ENCODE data around the gene FRMD6. TPM values are rescaled to one million over a fixed set of nuclear protein-coding genes. Genes with fewer than 3 reads are reported as not detected.

FRMD6 gene
- total RNA-seq, 1 experiment from 2014 or later: 9.6 TPM

GRCh38 chr14:51668870-51669269 is 17.2 kb downstream of the FRMD6 start:
- Mint-ChIP-seq H3K27me3 (ENCODE audit: low read depth) (no peaks in the 10 kb centered on the region), H3K36me3 (ENCODE audit: insufficient read depth in 1 of 3, low read depth in 3 of 3) (peaks cover 2 to 8% (median 6%) of the 10 kb centered on the region in 3 experiments; a peak in 4 of 7 replicates), H3K4me1 (peaks cover 0 to 4% of the 10 kb centered on the region in 2 experiments; a peak in 1 of 4 replicates), H3K27ac (no peak overlapping the region), H3K4me3 (no peak overlapping the region), H3K9me3 (peaks cover 3% of the 10 kb centered on the region in 2 experiments; a peak in 2 of 5 replicates)
- Histone ChIP-seq H2BK20ac (ENCODE audit: low read depth, low read length, poor library complexity, severe bottlenecking) (no peak overlapping the region), H3K14ac (ENCODE audit: insufficient read depth, low read length) (no peak overlapping the region), H2BK5ac (ENCODE audit: insufficient read length, low read length) (no peak overlapping the region), H3K9me3 (ENCODE audit: control insufficient read depth, low read depth, low read length) (no peaks in the 10 kb centered on the region), H3K79me1 (ENCODE audit: insufficient read depth, low read depth, low read length, poor library complexity, severe bottlenecking) (peaks cover 7% of the 10 kb centered on the region), H3K4me1 (ENCODE audit: insufficient read depth, low read length) (no peaks in the 10 kb centered on the region), H2BK15ac (ENCODE audit: low read depth, low read length) (no peak overlapping the region), H3K27ac (ENCODE audit: insufficient read length, low read depth, low read length) (no peak overlapping the region), H4K5ac (ENCODE audit: insufficient read length, low read depth, low read length) (no peak overlapping the region), H2BK120ac (ENCODE audit: low read depth, low read length, poor library complexity, severe bottlenecking) (no peak overlapping the region), H2BK12ac (ENCODE audit: insufficient read length, low read depth, low read length) (no peak overlapping the region), H3K4ac (ENCODE audit: low read depth, low read length) (no peak overlapping the region), H2AFZ (ENCODE audit: low read length) (no peak overlapping the region), H2AK5ac (ENCODE audit: insufficient read length, low read length) (no peak overlapping the region), H3K23ac (ENCODE audit: insufficient read length, low read depth, low read length) (no peak overlapping the region), H4K8ac (replicated peaks; ENCODE audit: insufficient read length, low read depth, low read length) (no peak overlapping the region), H3K4me2 (ENCODE audit: insufficient read depth, insufficient read length, low read length) (no peak overlapping the region), H4K91ac (ENCODE audit: insufficient read length, low read depth, low read length) (no peak overlapping the region), H3K56ac (ENCODE audit: insufficient read length, low read depth, low read length) (no peak overlapping the region), H4K20me1 (ENCODE audit: control insufficient read depth, insufficient read depth, insufficient read length) (no peaks in the 10 kb centered on the region), H3K18ac (ENCODE audit: insufficient read length, low read depth, low read length) (no peak overlapping the region), H3K23me2 (ENCODE audit: insufficient read length, low read depth, low read length, poor library complexity, severe bottlenecking) (no peaks in the 10 kb centered on the region), H3T11ph (ENCODE audit: low read length) (no peak overlapping the region), H3K79me2 (ENCODE audit: insufficient read depth, low read length) (no peaks in the 10 kb centered on the region), H3K9ac (ENCODE audit: extremely low read depth, insufficient read length, low read length) (no peak overlapping the region), H3K27me3 (ENCODE audit: insufficient read depth, low read length) (no peaks in the 10 kb centered on the region)
- DNase-seq: no peak
- TF ChIP-seq, protein P1, sequence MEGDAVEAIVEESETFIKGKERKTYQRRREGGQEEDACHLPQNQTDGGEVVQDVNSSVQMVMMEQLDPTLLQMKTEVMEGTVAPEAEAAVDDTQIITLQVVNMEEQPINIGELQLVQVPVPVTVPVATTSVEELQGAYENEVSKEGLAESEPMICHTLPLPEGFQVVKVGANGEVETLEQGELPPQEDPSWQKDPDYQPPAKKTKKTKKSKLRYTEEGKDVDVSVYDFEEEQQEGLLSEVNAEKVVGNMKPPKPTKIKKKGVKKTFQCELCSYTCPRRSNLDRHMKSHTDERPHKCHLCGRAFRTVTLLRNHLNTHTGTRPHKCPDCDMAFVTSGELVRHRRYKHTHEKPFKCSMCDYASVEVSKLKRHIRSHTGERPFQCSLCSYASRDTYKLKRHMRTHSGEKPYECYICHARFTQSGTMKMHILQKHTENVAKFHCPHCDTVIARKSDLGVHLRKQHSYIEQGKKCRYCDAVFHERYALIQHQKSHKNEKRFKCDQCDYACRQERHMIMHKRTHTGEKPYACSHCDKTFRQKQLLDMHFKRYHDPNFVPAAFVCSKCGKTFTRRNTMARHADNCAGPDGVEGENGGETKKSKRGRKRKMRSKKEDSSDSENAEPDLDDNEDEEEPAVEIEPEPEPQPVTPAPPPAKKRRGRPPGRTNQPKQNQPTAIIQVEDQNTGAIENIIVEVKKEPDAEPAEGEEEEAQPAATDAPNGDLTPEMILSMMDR (conservative IDR thresholded peaks at IDR 0.05): no peak
- no CpG with 5 or more reads among the region's 2 CpGs for WGBS (ENCODE audit: extremely low coverage, insufficient read length, low lambda C conversion rate)

Measured in H9 (cell line).